Hematopoietic multipotent progenitor cell treated with erythropoietin and hydrocortisone succinate and interleukin-3 and kit ligand, for 6 days (in vitro differentiated cells): ENCODE measurements around the gene CEMIP2.

Experiments used
- DNase-seq: peaks from one replicate; pipeline ENCODE4 v3.0.0-alpha.2; 2015

Gene CEMIP2

DNA sequence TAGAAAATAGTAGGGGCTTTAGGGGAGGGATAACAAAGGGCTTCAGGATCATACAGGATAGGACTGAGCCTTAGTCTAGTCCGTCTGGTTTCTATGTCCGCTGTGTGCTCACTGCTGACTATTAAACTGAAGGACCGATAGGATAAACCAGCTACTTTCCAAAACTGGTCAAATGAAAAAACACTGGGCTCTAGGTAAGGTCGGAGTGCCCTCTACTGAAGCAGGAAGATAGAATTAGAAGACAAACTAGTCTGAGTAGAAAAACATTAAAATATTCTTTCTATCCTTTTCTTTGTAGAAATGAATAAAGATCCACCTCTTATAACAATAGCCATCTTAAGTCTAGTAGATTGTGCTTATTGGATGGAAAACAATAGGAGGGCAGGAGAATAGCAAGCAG is 133.6 kb downstream of the CEMIP2 start:
- no peak for DNase-seq
